COLO829 (cell line): ENCODE results near the gene NKX1-2.

Experiments used
- DNase-seq: peaks from one replicate; pipeline ENCODE4 v3.0.0; 2012; ENCODE audit warnings: low spot score

The NKX1-2 gene

GRCh38 chr10:124450012-124450782 is at the start of gene NKX1-2:
TSS of gene NKX1-2 (minus strand) at chr10:124450035. CDS start at chr10:124449943, 92 bp downstream.
- DNase-seq = no peak

GRCh38 chr10:124498056-124498455 is 48.2 kb upstream of the NKX1-2 start:
- DNase-seq = no peak

DNA sequence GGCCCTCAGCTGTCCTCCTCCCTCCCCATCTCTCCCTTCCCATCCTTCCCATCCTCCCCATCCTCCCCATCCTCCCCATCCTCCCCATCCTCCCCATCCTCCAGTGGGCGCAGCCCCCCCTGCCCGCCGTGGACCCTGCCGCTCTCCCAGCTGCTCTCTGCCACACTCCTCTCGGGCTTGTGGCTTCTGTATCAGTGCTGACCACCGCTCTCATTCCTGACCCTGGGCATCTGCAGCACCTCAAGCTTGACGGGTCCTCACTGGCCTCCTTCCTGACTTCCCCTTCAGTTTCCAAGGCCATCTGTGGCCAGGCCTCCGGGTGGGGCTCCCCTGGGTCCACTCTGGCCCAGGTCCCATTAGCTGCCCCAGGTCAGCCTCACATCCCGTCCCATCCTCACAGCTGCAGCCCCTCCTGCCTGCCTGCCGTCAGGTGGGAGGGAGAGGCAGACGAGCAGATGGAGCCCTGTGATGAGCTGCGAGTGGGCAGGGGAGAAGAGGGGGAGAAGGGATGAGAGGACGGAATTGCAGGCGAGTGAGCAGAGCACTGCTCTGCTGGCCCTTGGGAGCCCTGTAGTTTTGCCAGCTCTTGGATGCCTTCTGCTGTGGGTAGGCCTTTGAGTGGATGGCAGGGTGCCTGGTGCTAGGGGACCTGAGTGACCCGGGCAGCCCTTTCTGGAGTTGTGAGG is 47.5 kb upstream of the NKX1-2 start:
- no peak for DNase-seq

GRCh38 chr10:124496620-124497019 is 46.8 kb upstream of the NKX1-2 start:
- DNase-seq = no peak

GRCh38 chr10:124496150-124496549 is 46.3 kb upstream of the NKX1-2 start:
- DNase-seq = no peak

GRCh38 chr10:124495725-124496124 is 45.9 kb upstream of the NKX1-2 start:
- no peak for DNase-seq

DNA sequence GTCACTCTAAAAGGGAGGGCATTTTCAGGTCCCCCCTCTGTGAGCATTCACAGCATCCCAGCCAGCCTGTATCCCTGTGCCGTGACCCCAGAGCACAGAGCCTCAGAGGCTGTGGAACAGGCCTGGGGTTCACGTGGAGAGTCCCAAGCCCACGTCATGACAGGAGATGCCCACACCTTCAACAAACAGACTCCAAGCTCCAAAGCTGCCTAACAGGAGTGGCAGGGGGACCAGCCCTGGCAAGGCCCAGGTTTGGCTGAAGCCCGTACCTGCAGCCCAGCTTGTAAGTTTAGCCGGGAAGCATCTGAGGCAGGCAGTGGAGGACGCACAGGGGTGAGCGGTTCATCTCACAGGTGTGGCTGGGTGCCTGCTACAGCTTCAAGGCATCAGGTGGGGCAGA is 45.3 kb upstream of the NKX1-2 start:
- no peak for DNase-seq

DNA sequence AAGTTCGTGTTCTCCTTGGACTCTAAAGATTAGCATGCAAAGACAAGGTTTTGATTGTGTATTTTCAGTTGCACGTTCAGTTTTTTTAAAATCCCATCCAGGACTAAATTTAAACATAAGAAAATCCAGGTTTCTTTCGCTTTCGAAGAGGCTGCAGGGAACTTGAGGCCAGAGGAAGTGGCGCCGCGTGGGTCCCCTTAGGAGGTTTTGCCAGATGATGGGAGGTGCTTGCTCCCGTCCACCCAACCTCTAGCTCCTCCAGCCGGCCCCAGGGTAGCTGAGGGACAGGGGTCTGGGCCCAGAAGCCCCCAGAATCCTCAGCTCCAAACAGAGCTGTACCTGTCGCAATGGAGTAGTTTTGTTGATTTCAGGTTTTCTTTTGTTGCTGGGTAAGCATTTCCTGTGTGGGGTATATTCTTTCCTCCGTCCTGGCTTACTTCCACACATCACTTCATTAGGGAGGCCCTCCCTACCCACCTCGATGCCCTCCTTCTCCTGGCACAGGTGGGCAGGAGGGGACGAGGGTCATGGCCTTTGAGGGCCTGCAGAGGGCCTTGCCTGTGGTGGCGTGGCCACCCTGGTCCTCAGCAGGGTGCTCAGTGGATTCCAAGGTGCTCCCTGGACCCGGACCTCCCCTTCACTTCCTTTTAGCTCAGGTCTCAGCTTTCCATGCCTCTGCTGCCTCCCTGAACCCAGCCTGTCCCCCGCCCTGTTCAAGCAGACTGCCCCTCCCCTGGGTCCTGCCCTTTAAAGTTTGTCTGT is 44.4 kb upstream of the NKX1-2 start:
- DNase-seq = no peak

DNA sequence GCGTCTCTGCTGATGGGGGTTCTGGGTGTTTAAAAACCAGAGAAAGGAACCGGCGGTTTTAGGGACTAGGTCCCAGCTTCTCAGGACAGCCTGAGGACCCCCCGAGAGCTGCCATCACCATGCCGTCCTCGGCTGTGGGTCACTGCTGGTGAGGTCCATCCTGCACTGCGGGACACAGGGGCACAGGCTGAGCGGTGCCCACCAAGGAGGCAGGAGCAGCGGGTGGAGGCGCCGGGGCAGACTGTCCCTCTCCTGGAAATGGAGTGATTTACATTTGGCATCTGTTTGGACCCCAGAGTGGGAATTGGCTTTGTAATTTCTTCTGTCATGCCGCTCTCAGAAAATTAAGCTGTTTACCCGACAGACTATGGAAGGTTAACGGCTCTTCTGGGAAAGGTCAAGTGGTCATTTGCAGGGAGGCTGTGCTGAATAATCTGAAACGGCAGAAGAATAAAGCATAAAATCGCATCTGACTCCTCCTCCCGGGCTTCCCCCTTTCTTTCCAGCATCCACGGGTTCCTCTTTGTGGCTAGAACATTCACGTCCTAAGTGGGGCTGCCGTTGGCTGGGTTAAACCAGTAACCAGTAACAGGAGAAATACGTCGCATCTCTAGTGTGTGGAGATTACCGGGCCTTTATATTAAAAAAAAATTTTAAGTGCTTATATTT is 43.5 kb upstream of the NKX1-2 start:
- no peak for DNase-seq

DNA sequence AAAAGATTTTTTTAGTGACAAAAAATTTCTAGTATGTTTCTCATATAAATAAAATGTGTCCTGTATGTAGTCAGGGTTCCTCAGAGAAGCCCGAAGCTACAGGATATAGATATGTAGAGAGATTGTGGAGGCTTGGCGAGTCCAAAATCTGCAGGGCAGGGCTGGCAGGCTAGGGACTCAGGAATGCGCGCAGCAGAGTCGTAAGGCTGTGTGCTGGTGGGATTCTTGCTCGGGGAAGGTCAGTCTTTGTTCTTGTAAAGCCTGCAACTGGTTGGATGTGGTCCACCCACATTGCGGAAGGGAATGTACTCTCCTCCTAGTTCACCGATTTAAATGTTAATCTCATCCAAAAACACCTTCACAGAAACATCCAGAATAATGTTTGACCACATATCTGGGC is 42.4 kb upstream of the NKX1-2 start:
- DNase-seq = no peak

- no peak for DNase-seq
Observed at GRCh38 chr10:124491105-124491504, 41.3 kb upstream of the NKX1-2 start.

GRCh38 chr10:124486635-124487034 is 36.8 kb upstream of the NKX1-2 start:
- DNase-seq = no peak

- no peak for DNase-seq
Observed at GRCh38 chr10:124484661-124485060, 34.8 kb upstream of the NKX1-2 start.

GRCh38 chr10:124484031-124484430 is 34.2 kb upstream of the NKX1-2 start:
- DNase-seq = no peak

GRCh38 chr10:124482876-124483275 is 33.0 kb upstream of the NKX1-2 start:
- DNase-seq = no peak

DNA sequence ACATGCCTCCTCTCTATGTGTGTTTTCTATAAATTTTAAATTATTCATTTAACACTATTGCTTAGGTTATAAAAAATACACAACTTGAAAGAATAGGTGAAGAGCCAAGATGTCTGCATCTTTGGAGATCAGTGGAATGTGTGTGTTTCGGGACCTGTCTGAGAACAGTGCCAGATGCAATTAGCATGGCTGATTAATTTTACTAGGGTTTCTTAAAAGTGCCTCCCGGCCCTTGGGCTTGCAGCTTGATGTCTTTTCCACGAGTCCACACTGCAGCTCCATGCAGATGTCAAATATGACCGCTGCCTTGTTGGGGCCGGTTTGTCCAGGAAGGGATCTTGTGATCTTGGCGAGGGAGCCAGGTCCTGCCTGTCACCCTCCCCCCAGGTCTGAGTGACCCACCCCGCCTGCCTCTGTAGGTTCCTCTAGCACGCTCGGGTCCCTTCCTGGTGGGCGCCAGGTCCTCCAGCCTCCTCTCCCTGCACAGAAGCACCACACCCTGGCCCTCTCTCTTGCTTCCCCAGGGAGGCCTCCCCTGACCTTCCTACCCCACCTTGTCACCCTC is 32.5 kb upstream of the NKX1-2 start:
- DNase-seq = no peak

GRCh38 chr10:124481717-124482116 is 31.9 kb upstream of the NKX1-2 start:
- DNase-seq = no peak

DNA sequence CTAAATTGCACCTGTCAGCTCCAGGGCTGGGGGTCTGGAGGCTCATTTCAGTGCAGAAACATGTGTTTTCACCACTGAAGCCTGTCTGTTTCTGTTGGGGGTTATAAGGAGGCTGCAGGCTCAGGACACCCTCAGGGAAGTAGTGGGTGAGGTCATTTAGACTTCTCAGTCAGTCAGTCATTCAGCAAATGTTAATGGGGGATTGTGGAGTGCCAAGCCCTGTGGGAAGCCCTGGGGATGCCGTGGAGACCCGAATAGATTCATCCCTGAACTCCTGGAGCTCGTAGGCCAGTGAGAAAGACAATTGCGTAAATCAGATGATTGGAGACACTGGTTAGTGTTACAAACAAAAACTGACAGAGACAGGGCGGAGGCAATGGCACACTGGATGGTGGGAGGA is 31.0 kb upstream of the NKX1-2 start:
- no peak for DNase-seq

GRCh38 chr10:124478515-124478914 is 28.7 kb upstream of the NKX1-2 start:
- no peak for DNase-seq

DNA sequence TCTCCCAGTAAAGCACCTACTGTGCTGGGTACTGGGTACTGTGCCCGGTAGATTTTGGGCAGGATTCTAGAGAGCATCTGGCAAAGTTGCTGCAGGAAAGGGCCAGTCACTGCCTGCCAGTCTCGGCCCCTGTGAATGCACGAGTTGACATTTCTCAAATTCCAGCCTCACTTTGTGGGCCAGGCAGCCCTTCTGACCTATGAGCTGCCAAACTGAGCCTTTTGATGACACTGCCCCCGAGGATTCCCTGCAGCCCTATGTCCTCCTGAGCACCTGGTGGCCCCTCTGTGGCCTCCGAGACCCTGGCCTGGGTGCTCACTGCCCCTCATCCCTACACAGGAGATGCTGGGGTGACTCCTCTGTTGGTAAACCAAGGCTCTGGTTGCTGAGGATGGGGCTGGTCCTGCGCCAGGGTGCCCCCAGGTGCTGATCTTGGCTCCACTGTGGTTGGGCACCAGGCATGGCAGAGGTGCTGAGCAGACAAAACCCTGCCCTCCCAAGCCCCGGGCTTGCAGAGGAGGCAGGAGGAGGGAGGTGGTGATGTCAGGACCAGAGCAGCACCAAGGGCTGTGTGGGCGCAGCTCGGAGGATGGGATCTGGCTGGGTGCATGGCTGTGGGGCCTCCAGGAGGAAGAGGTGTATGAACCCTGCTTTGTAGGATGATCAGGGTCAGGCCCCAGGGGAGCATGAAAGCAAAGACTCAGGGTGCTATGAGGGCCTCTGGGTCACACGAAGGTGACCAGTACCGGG is 28.0 kb upstream of the NKX1-2 start:
- no peak for DNase-seq

DNA sequence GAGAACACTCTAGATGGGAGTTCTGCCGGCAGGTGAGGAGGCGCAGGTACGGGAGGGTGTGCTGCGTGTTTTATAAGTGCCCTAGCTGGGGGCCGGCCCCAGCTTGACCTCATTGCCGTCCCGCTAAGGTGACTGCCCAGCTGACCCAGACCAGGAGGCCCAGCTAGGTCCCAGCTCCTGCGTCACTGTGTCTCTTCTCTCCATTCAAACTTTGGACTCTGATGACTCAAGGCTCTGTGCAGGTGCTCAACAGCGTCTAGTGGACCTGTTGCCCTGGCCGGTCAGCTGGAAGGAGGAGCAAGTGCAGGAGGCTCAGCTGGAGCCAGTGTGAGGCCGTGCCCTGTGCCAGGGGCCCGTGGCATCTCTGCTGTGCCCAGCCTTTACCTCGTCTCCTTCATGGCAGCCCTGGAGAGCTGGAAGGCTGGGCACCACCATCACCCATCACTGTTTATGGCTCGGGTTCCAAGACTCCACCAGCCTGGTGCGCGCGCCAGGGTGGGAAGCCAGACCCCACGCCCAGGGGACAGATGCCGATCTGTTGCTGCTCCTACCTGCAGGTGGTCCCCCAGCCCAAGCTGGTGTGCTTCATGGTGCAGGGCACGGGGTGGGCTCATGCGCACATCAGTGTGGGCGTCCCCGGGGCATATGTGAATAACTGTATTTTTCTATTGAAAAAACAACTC is 26.3 kb upstream of the NKX1-2 start:
- no peak for DNase-seq
